PC-3 (cell line): ENCODE measurements around the gene CEP63. TPM values are rescaled to one million over a fixed set of nuclear protein-coding genes. Genes with fewer than 3 reads are reported as not detected.

Experiments used
- ATAC-seq: fragments of 200-7000 bp; cut with Tn5 transposase; 2 replicates; pipeline ENCODE4 v1.9.1; 2020; ENCODE audit warnings: mild to moderate bottlenecking, moderate library complexity
- BruUV-seq: library from RNA; stranded (reverse); fragments of 400-500 nt; replicated peaks from 2 replicates; lab custom pipeline; 2021; lab: Mats Ljungman, UMichigan
- CTCF ChIA-PET: fragments of 300-600 bp; sonication (Branson Sonifier 250); formaldehyde crosslinking; loops from one replicate; lab custom pipeline; 2022; ENCODE audit warnings: antibody characterized with exemption; lab: Charles Lee
- POLR2A ChIA-PET: fragments of 300-600 bp; sonication (Branson Sonifier 250); formaldehyde crosslinking; loops from one replicate; lab custom pipeline; 2022; ENCODE audit warnings: antibody characterized with exemption; ENCODE audit not compliant: unreplicated experiment; lab: Charles Lee
- DNase-seq: peaks from one replicate; pipeline ENCODE4 v3.0.0-alpha.2; 2015
- H2AFZ ChIP-seq: fragments of 300-600 bp; sonication (generic); 2 replicates; pipeline ENCODE4 v1.6.0; 2016; ENCODE audit warnings: antibody characterized with exemption, low read length
- H3F3A ChIP-seq: fragments of 300-600 bp; sonication (generic); one replicate; pipeline ENCODE4 v1.6.0; 2017; ENCODE audit warnings: antibody characterized with exemption, low read length, control low read depth, mild to moderate bottlenecking; ENCODE audit not compliant: unreplicated experiment
- H3K27ac ChIP-seq: fragments of 300-600 bp; sonication (generic); 2 replicates; pipeline ENCODE4 v1.5.1; 2016; ENCODE audit warnings: mild to moderate bottlenecking, low read length
- H3K27me3 ChIP-seq: fragments of 300-600 bp; sonication (generic); 2 replicates; pipeline ENCODE4 v1.6.1; 2016; ENCODE audit warnings: low read length, mixed read lengths
- H3K36me3 ChIP-seq: fragments of 300-600 bp; sonication (generic); 2 replicates; pipeline ENCODE4 v1.6.1; 2016; ENCODE audit warnings: low read depth, mixed run types, low read length, mixed read lengths
- H3K4me1 ChIP-seq: fragments of 300-600 bp; sonication (generic); 2 replicates; pipeline ENCODE4 v1.5.1; 2016; ENCODE audit warnings: low read length; ENCODE audit not compliant: insufficient read depth
- H3K4me2 ChIP-seq: fragments of 300-600 bp; sonication (generic); 2 replicates; pipeline ENCODE4 v1.6.0; 2016; ENCODE audit warnings: low read length
- H3K4me3 ChIP-seq: fragments of 300-600 bp; sonication (generic); 2 replicates; pipeline ENCODE4 v1.5.1; 2016; ENCODE audit warnings: mild to moderate bottlenecking, low read length, mixed read lengths
- H3K79me2 ChIP-seq: fragments of 300-600 bp; sonication (generic); 2 replicates; pipeline ENCODE4 v1.6.1; 2017; ENCODE audit warnings: low read length, mixed read lengths
- H3K9ac ChIP-seq: fragments of 300-600 bp; sonication (generic); 2 replicates; pipeline ENCODE4 v1.6.0; 2016; ENCODE audit warnings: mild to moderate bottlenecking, low read length
- H3K9me2 ChIP-seq: fragments of 300-600 bp; sonication (generic); replicated peaks from 2 replicates; pipeline ENCODE4 v1.6.1; 2016; ENCODE audit warnings: mixed run types, low read length, mixed read lengths
- H3K9me3 ChIP-seq: fragments of 300-600 bp; sonication (generic); 2 replicates; pipeline ENCODE4 v1.6.1; 2016; ENCODE audit warnings: low read length, mixed read lengths
- H4K20me1 ChIP-seq: fragments of 300-600 bp; sonication (generic); 2 replicates; pipeline ENCODE4 v1.6.1; 2016; ENCODE audit warnings: low read length, mixed read lengths
- CTCF ChIP-seq: fragments of 300-600 bp; sonication (generic); conservative IDR thresholded peaks from 2 replicates; pipeline ENCODE4 v1.5.1; 2017; ENCODE audit warnings: antibody characterized with exemption, low read depth, mild to moderate bottlenecking, low read length
- EZH2 ChIP-seq: fragments of 300-600 bp; sonication (generic); IDR thresholded peaks from one replicate; pipeline ENCODE4 v1.6.1; 2017; ENCODE audit warnings: antibody characterized with exemption, mild to moderate bottlenecking, low read length; ENCODE audit not compliant: unreplicated experiment
- EZH2phosphoT487 ChIP-seq: fragments of 300-600 bp; sonication (generic); IDR thresholded peaks from 2 replicates; pipeline ENCODE4 v1.6.1; 2018; ENCODE audit warnings: mild to moderate bottlenecking, antibody characterized with exemption, low read length, borderline replicate concordance
- intact Hi-C: fragments of 100-400 bp; cut with micrococcal nuclease; formaldehyde crosslinking; loops from 2 replicates; pipeline ENCODE4 v1.9.0; 2023
- total RNA-seq: library from RNA; depleted of rRNA; stranded (reverse); fragments of >200 nt; gene quantifications from 2 replicates; pipeline ENCODE4 v1.2.3, GENCODE V29; 2014

CEP63 gene
- total RNA-seq, 1 experiment from 2014 or later, result 15.4 TPM

GRCh38 chr3:134527037-134527436, 41.2 kb downstream of the CEP63 start:
- H3F3A ChIP-seq, result no peaks in the 10 kb centered on the region
- H3K79me2 ChIP-seq, result no peaks in the 10 kb centered on the region
- H3K9ac ChIP-seq, result no peak overlapping the region
- intact Hi-C loops, result no loop called here
- H3K27ac ChIP-seq, result no peak overlapping the region
- no peak overlapping the region for H2AFZ ChIP-seq
- H3K9me2 ChIP-seq, result no peaks in the 10 kb centered on the region
- H3K4me1 ChIP-seq, result no peaks in the 10 kb centered on the region
- H3K9me3 ChIP-seq, result no peaks in the 10 kb centered on the region
- no peaks in the 10 kb centered on the region for H4K20me1 ChIP-seq
- DNase-seq (no peak), ATAC-seq (peak; percentile 20; the same call in 1 of the 2 replicates)
- H3K27me3 ChIP-seq, result no peaks in the 10 kb centered on the region
- H3K36me3 ChIP-seq, result no peaks in the 10 kb centered on the region; the same call in 1 of the 2 replicates
- H3K4me2 ChIP-seq, result no peak overlapping the region
- CTCF ChIA-PET, result no interaction called here
- POLR2A ChIA-PET, result no interaction called here
- no TSS peak for BruUV-seq
- H3K4me3 ChIP-seq, result no peak overlapping the region
- peak; percentile 41; the same call in 1 of the 2 replicates for TF ChIP-seq CTCF
- TF ChIP-seq EZH2, result no peak

GRCh38 chr3:134527538-134528186, 41.8 kb downstream of the CEP63 start:
- intact Hi-C loops, result no loop called here
- H3F3A ChIP-seq, result no peaks in the 10 kb centered on the region
- no peaks in the 10 kb centered on the region for H3K27me3 ChIP-seq
- POLR2A ChIA-PET, result no interaction called here
- no peak overlapping the region for H3K9ac ChIP-seq
- no peak overlapping the region for H3K4me2 ChIP-seq
- H3K9me2 ChIP-seq, result no peaks in the 10 kb centered on the region
- DNase-seq, result no peak
- CTCF ChIA-PET, result no interaction called here
- H3K9me3 ChIP-seq, result no peaks in the 10 kb centered on the region
- H2AFZ ChIP-seq, result no peak overlapping the region
- no peak for ATAC-seq
- no TSS peak for BruUV-seq
- H3K36me3 ChIP-seq, result no peaks in the 10 kb centered on the region; the same call in 1 of the 2 replicates
- H3K27ac ChIP-seq, result no peak overlapping the region
- H4K20me1 ChIP-seq, result no peaks in the 10 kb centered on the region
- no peak overlapping the region for H3K4me3 ChIP-seq
- H3K4me1 ChIP-seq, result no peaks in the 10 kb centered on the region
- no peaks in the 10 kb centered on the region for H3K79me2 ChIP-seq
- TF ChIP-seq EZH2 (no peak), EZH2phosphoT487 (no peak), CTCF (no peak)

- no peaks in the 10 kb centered on the region for H3K9me2 ChIP-seq
- no TSS peak for BruUV-seq
Observed at GRCh38 chr3:134533493-134533892, 47.6 kb downstream of the CEP63 start.

More at GRCh38 chr3:134533493-134533892, 47.6 kb downstream of the CEP63 start:
- Histone ChIP-seq H3F3A (no peaks in the 10 kb centered on the region), H3K4me1 (no peaks in the 10 kb centered on the region), H3K4me3 (no peak overlapping the region), H3K9ac (no peak overlapping the region), H2AFZ (no peak overlapping the region), H3K9me3 (no peaks in the 10 kb centered on the region), H3K79me2 (no peaks in the 10 kb centered on the region), H3K4me2 (no peak overlapping the region), H3K27me3 (no peaks in the 10 kb centered on the region), H3K27ac (no peak overlapping the region), H4K20me1 (no peaks in the 10 kb centered on the region), H3K36me3 (no peaks in the 10 kb centered on the region)
- TF ChIP-seq EZH2, result no peak
- TF ChIP-seq EZH2phosphoT487, result no peak
- TF ChIP-seq CTCF, result no peak
- no peak for ATAC-seq
- POLR2A ChIA-PET, result no interaction called here
- CTCF ChIA-PET, result no interaction called here
- intact Hi-C loops, result no loop called here
- no peak for DNase-seq
